HepG2 (cell line): ENCODE measurements around the gene PPP4R4. TPM values are rescaled to one million over a fixed set of nuclear protein-coding genes. Genes with fewer than 3 reads are reported as not detected.

Experiments
- DNMT3B ChIP-seq: conservative IDR thresholded peaks from 2 replicates; pipeline ENCODE4 v1.6.1; 2016; ENCODE audit warnings: missing biosample characterization, control low read depth
- EED ChIP-seq: sonication (generic); formaldehyde crosslinking; IDR thresholded peaks from 2 replicates; pipeline ENCODE4 v1.5.0; 2020; ENCODE audit warnings: mild to moderate bottlenecking, missing genetic modification reagents
- ELF3 ChIP-seq: IDR thresholded peaks from 2 replicates; pipeline ENCODE4 v1.6.1; 2016; ENCODE audit warnings: missing genetic modification reagents, missing compliant biosample characterization
- MAF1 ChIP-seq: sonication (generic); formaldehyde crosslinking; IDR thresholded peaks from 2 replicates; pipeline ENCODE4 v1.5.0; 2020; ENCODE audit warnings: missing genetic modification reagents, borderline replicate concordance
- MZF1 ChIP-seq: sonication (generic); formaldehyde crosslinking; IDR thresholded peaks from 2 replicates; pipeline ENCODE4 v1.8.1; 2023; ENCODE audit warnings: mild to moderate bottlenecking, missing genetic modification reagents, borderline replicate concordance
- SMAD9 ChIP-seq: sonication (generic); formaldehyde crosslinking; IDR thresholded peaks from 2 replicates; pipeline ENCODE4 v1.5.1; 2020; ENCODE audit warnings: mild to moderate bottlenecking, missing genetic modification reagents
- SOX5 ChIP-seq: IDR thresholded peaks from 2 replicates; pipeline ENCODE4 v1.6.1; 2016; ENCODE audit warnings: borderline replicate concordance
- ZC3H4 ChIP-seq: sonication (generic); formaldehyde crosslinking; IDR thresholded peaks from 2 replicates; pipeline ENCODE4 v1.4.0; 2020; ENCODE audit warnings: missing genetic modification reagents, borderline replicate concordance
- ZNF251 ChIP-seq: sonication (generic); formaldehyde crosslinking; IDR thresholded peaks from 2 replicates; pipeline ENCODE4 v1.9.0; 2021; ENCODE audit warnings: mild to moderate bottlenecking, missing genetic modification reagents
- ZNF335 ChIP-seq: sonication (generic); formaldehyde crosslinking; IDR thresholded peaks from 2 replicates; pipeline ENCODE4 v1.4.0; 2020; ENCODE audit warnings: missing genetic modification reagents
- ZNF652 ChIP-seq: IDR thresholded peaks from 2 replicates; pipeline ENCODE4 v1.6.1; 2016; ENCODE audit warnings: low read depth, borderline replicate concordance
- ZNF816 ChIP-seq: sonication (generic); formaldehyde crosslinking; IDR thresholded peaks from 2 replicates; pipeline ENCODE4 v1.8.0; 2022; ENCODE audit warnings: missing genetic modification reagents, mild to moderate bottlenecking, borderline replicate concordance
- polyA plus RNA-seq, 8 experiments: library from polyadenylated mRNA; depleted of rRNA in 3 of 8; stranded (reverse) in 7 of 8; unstranded in 1 of 8; fragments of >200 nt; fragmentation: Illumina TruSeq in 4 of 8; extraction: Trizol in 4 of 8; gene quantifications; 2 replicates each; pipeline versions ENCODE4 v1.2.1 to v1.2.3, GENCODE V29; 2011 to 2016; ENCODE audit warnings: low read depth in 4 of 8, missing spikeins in 1 of 8, mixed read lengths in 1 of 8; ENCODE audit not compliant: insufficient read depth in 1 of 8
- total RNA-seq, 5 experiments: library from RNA; depleted of rRNA; stranded (reverse); fragments of >200 nt; fragmentation: Illumina TruSeq; extraction: Trizol; gene quantifications; 2 replicates each; pipeline ENCODE4 v1.2.3, GENCODE V29; 2016; ENCODE audit warnings: low read depth in 1 of 5
- TF ChIP-seq, protein P1 (sequence below): sonication (generic); formaldehyde crosslinking; IDR thresholded peaks from 2 replicates; pipeline ENCODE4 v1.4.0; 2020; ENCODE audit warnings: missing genetic modification reagents
- TF ChIP-seq, protein P2 (sequence below): sonication (generic); formaldehyde crosslinking; IDR thresholded peaks from 2 replicates; pipeline ENCODE4 v1.5.1; 2020; ENCODE audit warnings: mild to moderate bottlenecking, missing genetic modification reagents, moderate library complexity
- TF ChIP-seq, protein P3 (sequence below): sonication (generic); formaldehyde crosslinking; IDR thresholded peaks from 2 replicates; pipeline ENCODE4 v1.5.0; 2020; ENCODE audit warnings: missing genetic modification reagents
- TF ChIP-seq, protein P4 (sequence below): sonication (generic); formaldehyde crosslinking; IDR thresholded peaks from 2 replicates; pipeline ENCODE4 v1.4.0; 2020; ENCODE audit warnings: missing genetic modification reagents

Gene PPP4R4
- total and polyA plus RNA-seq, 2 of the 13 experiments (the other 11 are each of a cell fraction or from before 2014, with no cell fraction given) = 9.5 to 19.8 TPM

DNA sequence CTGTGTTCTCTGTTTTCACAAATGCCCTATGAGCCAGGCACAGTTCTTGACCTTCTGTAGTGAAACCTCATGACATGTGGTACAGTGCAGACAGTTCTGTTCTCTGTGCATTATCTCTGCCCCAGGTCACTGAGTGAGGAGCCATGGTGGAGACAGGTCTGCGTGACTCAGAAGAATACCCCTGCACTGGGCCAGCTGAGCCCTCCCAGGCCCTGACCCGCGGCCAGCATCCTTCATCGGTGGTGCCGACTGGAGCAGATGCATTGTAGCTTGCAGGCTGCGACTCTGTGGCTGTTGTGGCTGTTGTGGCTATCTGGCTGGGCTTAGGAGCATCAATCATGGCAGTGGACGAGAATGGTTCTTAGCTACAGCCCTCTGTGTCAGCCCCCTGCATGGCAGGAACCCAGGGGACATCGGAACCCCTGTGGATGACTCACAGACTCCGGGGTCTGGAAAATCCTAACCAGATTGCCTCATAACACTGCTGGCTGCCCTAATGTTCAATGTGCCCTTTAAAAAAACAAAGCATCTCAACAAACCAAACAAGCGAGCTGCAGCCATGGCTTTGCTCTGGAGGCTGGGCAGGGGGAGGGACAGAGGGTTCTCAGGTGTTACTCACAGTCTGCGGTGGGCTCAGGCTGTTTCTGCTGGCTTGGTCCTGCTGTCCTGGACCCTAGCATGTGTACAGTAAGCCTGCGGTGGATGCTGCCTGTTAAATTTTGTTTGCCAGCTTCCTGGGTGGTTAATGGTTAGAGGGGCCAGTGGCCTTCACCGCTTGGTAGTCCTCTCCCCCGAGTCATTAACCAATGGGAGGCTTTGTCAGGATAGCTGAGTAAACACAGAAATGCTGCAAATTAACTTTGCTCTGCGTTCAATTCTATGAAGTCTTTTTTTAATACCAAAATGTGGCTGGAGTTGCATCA, 148.8 kb downstream of the PPP4R4 start, which contains the start of gene SERPINA6 (continued):
- TF ChIP-seq SOX5 (CRISPR knock-in tag) (peak; percentile 56; the same call in 1 of the 2 replicates), MAF1 (CRISPR knock-in tag) (no peak), EED (no peak), ZNF335 (no peak), ZNF816 (no peak), SMAD9 (CRISPR knock-in tag) (no peak), DNMT3B (CRISPR knock-in tag) (no peak), ELF3 (peak; percentile 84), ZC3H4 (CRISPR knock-in tag) (no peak), MZF1 (CRISPR knock-in tag) (no peak), ZNF251 (no peak), ZNF652 (CRISPR knock-in tag) (no peak)
- TF ChIP-seq, protein P1, sequence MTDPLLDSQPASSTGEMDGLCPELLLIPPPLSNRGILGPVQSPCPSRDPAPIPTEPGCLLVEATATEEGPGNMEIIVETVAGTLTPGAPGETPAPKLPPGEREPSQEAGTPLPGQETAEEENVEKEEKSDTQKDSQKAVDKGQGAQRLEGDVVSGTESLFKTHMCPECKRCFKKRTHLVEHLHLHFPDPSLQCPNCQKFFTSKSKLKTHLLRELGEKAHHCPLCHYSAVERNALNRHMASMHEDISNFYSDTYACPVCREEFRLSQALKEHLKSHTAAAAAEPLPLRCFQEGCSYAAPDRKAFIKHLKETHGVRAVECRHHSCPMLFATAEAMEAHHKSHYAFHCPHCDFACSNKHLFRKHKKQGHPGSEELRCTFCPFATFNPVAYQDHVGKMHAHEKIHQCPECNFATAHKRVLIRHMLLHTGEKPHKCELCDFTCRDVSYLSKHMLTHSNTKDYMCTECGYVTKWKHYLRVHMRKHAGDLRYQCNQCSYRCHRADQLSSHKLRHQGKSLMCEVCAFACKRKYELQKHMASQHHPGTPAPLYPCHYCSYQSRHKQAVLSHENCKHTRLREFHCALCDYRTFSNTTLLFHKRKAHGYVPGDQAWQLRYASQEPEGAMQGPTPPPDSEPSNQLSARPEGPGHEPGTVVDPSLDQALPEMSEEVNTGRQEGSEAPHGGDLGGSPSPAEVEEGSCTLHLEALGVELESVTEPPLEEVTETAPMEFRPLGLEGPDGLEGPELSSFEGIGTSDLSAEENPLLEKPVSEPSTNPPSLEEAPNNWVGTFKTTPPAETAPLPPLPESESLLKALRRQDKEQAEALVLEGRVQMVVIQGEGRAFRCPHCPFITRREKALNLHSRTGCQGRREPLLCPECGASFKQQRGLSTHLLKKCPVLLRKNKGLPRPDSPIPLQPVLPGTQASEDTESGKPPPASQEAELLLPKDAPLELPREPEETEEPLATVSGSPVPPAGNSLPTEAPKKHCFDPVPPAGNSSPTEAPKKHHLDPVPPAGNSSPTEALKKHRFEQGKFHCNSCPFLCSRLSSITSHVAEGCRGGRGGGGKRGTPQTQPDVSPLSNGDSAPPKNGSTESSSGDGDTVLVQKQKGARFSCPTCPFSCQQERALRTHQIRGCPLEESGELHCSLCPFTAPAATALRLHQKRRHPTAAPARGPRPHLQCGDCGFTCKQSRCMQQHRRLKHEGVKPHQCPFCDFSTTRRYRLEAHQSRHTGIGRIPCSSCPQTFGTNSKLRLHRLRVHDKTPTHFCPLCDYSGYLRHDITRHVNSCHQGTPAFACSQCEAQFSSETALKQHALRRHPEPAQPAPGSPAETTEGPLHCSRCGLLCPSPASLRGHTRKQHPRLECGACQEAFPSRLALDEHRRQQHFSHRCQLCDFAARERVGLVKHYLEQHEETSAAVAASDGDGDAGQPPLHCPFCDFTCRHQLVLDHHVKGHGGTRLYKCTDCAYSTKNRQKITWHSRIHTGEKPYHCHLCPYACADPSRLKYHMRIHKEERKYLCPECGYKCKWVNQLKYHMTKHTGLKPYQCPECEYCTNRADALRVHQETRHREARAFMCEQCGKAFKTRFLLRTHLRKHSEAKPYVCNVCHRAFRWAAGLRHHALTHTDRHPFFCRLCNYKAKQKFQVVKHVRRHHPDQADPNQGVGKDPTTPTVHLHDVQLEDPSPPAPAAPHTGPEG = no peak
- TF ChIP-seq, protein P2, sequence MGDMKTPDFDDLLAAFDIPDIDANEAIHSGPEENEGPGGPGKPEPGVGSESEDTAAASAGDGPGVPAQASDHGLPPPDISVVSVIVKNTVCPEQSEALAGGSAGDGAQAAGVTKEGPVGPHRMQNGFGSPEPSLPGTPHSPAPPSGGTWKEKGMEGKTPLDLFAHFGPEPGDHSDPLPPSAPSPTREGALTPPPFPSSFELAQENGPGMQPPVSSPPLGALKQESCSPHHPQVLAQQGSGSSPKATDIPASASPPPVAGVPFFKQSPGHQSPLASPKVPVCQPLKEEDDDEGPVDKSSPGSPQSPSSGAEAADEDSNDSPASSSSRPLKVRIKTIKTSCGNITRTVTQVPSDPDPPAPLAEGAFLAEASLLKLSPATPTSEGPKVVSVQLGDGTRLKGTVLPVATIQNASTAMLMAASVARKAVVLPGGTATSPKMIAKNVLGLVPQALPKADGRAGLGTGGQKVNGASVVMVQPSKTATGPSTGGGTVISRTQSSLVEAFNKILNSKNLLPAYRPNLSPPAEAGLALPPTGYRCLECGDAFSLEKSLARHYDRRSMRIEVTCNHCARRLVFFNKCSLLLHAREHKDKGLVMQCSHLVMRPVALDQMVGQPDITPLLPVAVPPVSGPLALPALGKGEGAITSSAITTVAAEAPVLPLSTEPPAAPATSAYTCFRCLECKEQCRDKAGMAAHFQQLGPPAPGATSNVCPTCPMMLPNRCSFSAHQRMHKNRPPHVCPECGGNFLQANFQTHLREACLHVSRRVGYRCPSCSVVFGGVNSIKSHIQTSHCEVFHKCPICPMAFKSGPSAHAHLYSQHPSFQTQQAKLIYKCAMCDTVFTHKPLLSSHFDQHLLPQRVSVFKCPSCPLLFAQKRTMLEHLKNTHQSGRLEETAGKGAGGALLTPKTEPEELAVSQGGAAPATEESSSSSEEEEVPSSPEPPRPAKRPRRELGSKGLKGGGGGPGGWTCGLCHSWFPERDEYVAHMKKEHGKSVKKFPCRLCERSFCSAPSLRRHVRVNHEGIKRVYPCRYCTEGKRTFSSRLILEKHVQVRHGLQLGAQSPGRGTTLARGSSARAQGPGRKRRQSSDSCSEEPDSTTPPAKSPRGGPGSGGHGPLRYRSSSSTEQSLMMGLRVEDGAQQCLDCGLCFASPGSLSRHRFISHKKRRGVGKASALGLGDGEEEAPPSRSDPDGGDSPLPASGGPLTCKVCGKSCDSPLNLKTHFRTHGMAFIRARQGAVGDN (CRISPR knock-in tag) = peak; percentile 93
- TF ChIP-seq, protein P3, sequence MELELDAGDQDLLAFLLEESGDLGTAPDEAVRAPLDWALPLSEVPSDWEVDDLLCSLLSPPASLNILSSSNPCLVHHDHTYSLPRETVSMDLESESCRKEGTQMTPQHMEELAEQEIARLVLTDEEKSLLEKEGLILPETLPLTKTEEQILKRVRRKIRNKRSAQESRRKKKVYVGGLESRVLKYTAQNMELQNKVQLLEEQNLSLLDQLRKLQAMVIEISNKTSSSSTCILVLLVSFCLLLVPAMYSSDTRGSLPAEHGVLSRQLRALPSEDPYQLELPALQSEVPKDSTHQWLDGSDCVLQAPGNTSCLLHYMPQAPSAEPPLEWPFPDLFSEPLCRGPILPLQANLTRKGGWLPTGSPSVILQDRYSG (CRISPR knock-in tag) = no peak
- TF ChIP-seq, protein P4, sequence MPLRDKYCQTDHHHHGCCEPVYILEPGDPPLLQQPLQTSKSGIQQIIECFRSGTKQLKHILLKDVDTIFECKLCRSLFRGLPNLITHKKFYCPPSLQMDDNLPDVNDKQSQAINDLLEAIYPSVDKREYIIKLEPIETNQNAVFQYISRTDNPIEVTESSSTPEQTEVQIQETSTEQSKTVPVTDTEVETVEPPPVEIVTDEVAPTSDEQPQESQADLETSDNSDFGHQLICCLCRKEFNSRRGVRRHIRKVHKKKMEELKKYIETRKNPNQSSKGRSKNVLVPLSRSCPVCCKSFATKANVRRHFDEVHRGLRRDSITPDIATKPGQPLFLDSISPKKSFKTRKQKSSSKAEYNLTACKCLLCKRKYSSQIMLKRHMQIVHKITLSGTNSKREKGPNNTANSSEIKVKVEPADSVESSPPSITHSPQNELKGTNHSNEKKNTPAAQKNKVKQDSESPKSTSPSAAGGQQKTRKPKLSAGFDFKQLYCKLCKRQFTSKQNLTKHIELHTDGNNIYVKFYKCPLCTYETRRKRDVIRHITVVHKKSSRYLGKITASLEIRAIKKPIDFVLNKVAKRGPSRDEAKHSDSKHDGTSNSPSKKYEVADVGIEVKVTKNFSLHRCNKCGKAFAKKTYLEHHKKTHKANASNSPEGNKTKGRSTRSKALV (CRISPR knock-in tag) = no peak
